Measurements from ENCODE around the gene BSCL2.
"Not testable (repeated sequence)": the region's sequence is repeated elsewhere in the genome, so short reads cannot be mapped to it uniquely, and the experiment has no call there.

Gene BSCL2

GRCh38 chr11:62656796-62657429 lies 50.3 kb downstream of the BSCL2 start:
- DNase-seq (ENCODE audit: low spot score) = no peak

- DNase-seq (ENCODE audit: low spot score) = no peak
Measured at GRCh38 chr11:62654297-62654696, 52.9 kb downstream of the BSCL2 start.

- no peak for DNase-seq (ENCODE audit: low spot score)
Measured at GRCh38 chr11:62652161-62653006, 54.8 kb downstream of the BSCL2 start.

- not testable (repeated sequence) for DNase-seq (ENCODE audit: low spot score)
Measured at GRCh38 chr11:62650283-62650682, 56.9 kb downstream of the BSCL2 start.

- DNase-seq (ENCODE audit: low spot score) = no peak
Measured at GRCh38 chr11:62649486-62649885, 57.7 kb downstream of the BSCL2 start.

- DNase-seq (ENCODE audit: low spot score) = no peak
Measured at GRCh38 chr11:62648967-62649364, 58.3 kb downstream of the BSCL2 start.

GRCh38 chr11:62648185-62648966 lies 58.8 kb downstream of the BSCL2 start:
- DNase-seq (ENCODE audit: low spot score) = no peak

- DNase-seq (ENCODE audit: low spot score) = peak; percentile 29
Measured at GRCh38 chr11:62647609-62648005, 59.6 kb downstream of the BSCL2 start.

- no peak for DNase-seq (ENCODE audit: low spot score)
Measured at GRCh38 chr11:62646825-62647608, 60.2 kb downstream of the BSCL2 start.

GRCh38 chr11:62645946-62646824 lies 61.0 kb downstream of the BSCL2 start, which contains the start of gene GANAB:
TSS of gene GANAB (minus strand) at chr11:62646613. CDS start at chr11:62646599, 14 bp downstream.
- DNase-seq (ENCODE audit: low spot score) = peak; percentile 100

GRCh38 chr11:62645671-62645945 lies 61.6 kb downstream of the BSCL2 start:
- no peak for DNase-seq (ENCODE audit: low spot score)

- DNase-seq (ENCODE audit: low spot score) = no peak
Measured at GRCh38 chr11:62644220-62644619, 63.0 kb downstream of the BSCL2 start.
